Measurements from ENCODE around the gene PLXNA2. TPM values are rescaled to one million over a fixed set of nuclear protein-coding genes. Genes with fewer than 3 reads are reported as not detected.

Gene PLXNA2
- total RNA-seq, 2 experiments from 2014 or later, result 0.23 TPM; not detected in 1

DNA sequence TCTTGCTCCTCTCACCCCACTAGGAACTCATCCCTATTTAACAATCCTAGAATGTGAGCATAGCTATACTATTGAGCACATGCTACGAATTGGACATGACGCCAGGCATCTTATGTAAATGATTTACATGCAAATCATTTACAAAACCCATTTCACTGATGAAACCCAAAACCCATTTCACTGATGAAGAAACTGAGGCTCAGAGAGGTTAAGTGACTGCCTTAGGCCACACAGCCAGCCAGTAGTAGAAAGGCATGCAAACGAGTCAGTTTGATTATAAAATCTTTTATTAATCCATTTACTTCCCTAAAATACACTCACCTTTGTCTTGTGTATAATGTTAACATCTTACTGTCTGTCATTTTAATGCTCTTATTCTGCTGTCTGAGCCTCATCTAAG is 87.9 kb downstream of the PLXNA2 start:
- Histone ChIP-seq H3K4me1 (ENCODE audit: insufficient read depth, low read length, poor library complexity, severe bottlenecking) (no peaks in the 10 kb centered on the region), H3K9me3 (ENCODE audit: low read length) (no peaks in the 10 kb centered on the region), H3K27ac (ENCODE audit: low read depth, low read length, poor library complexity, severe bottlenecking) (no peak overlapping the region), H3K79me2 (ENCODE audit: insufficient read depth, low read depth, low read length) (no peaks in the 10 kb centered on the region), H4K20me1 (ENCODE audit: insufficient read depth, low read length) (no peaks in the 10 kb centered on the region), H3K9me2 (ENCODE audit: insufficient read depth, low read length) (no peaks in the 10 kb centered on the region), H3K36me3 (ENCODE audit: insufficient read depth, low read length) (no peaks in the 10 kb centered on the region), H3K4me3 (ENCODE audit: low read depth, low read length, poor library complexity, severe bottlenecking) (no peak overlapping the region), H2AFZ (ENCODE audit: low read length) (no peak overlapping the region), H3K4me2 (ENCODE audit: low read length) (no peak overlapping the region)
- intact Hi-C loops (cut with micrococcal nuclease; ENCODE audit: unreplicated experiment), result no loop called here
- TF ChIP-seq EZH2phosphoT487 (IDR thresholded peaks at IDR 0.05; ENCODE audit: borderline replicate concordance, low read depth, low read length), result no peak
- no peak for TF ChIP-seq CTCF (conservative IDR thresholded peaks at IDR 0.05; ENCODE audit: low read length)
- POLR2A ChIA-PET, result no interaction called here
- no peak for DNase-seq (ENCODE audit: low spot score)
- no TSS peak for BruUV-seq (replicated peaks)
- CTCF ChIA-PET (ENCODE audit: unreplicated experiment), result no interaction called here

- no peaks in the 10 kb centered on the region for H3K79me2 ChIP-seq (ENCODE audit: insufficient read depth, low read depth, low read length)
- H3K4me2 ChIP-seq (ENCODE audit: low read length), result no peak overlapping the region
- H4K20me1 ChIP-seq (ENCODE audit: insufficient read depth, low read length), result no peaks in the 10 kb centered on the region
- CTCF ChIA-PET (ENCODE audit: unreplicated experiment), result interaction anchor here (0.6 kb wide), 1 partner anchor 48 kb away, joined by 11 read pairs; no protein-coding TSS in a partner anchor
- H3K4me3 ChIP-seq (ENCODE audit: low read depth, low read length, poor library complexity, severe bottlenecking), result no peak overlapping the region
- no peak for TF ChIP-seq EZH2phosphoT487 (IDR thresholded peaks at IDR 0.05; ENCODE audit: borderline replicate concordance, low read depth, low read length)
- no peak for TF ChIP-seq CTCF (conservative IDR thresholded peaks at IDR 0.05; ENCODE audit: low read length)
- POLR2A ChIA-PET, result interaction anchor here (1.0 kb wide), 1 partner anchor 111 kb away, joined by 3 read pairs; no protein-coding TSS in a partner anchor
- H3K36me3 ChIP-seq (ENCODE audit: insufficient read depth, low read length), result no peaks in the 10 kb centered on the region
- H2AFZ ChIP-seq (ENCODE audit: low read length), result no peak overlapping the region
- H3K9me3 ChIP-seq (ENCODE audit: low read length), result no peaks in the 10 kb centered on the region
- BruUV-seq (replicated peaks), result no TSS peak
- no peak overlapping the region for H3K27ac ChIP-seq (ENCODE audit: low read depth, low read length, poor library complexity, severe bottlenecking)
- no peaks in the 10 kb centered on the region for H3K4me1 ChIP-seq (ENCODE audit: insufficient read depth, low read length, poor library complexity, severe bottlenecking)
- no peak for DNase-seq (ENCODE audit: low spot score)
- intact Hi-C loops (cut with micrococcal nuclease; ENCODE audit: unreplicated experiment), result no loop called here
- no peaks in the 10 kb centered on the region for H3K9me2 ChIP-seq (ENCODE audit: insufficient read depth, low read length)
Measured at GRCh38 chr1:208154679-208155642, 89.2 kb downstream of the PLXNA2 start.

- H3K9me2 ChIP-seq (ENCODE audit: insufficient read depth, low read length), result no peaks in the 10 kb centered on the region
- BruUV-seq (replicated peaks), result no TSS peak
- H3K4me1 ChIP-seq (ENCODE audit: insufficient read depth, low read length, poor library complexity, severe bottlenecking), result no peaks in the 10 kb centered on the region
- DNase-seq (ENCODE audit: low spot score), result no peak
- no peaks in the 10 kb centered on the region for H3K79me2 ChIP-seq (ENCODE audit: insufficient read depth, low read depth, low read length)
- H3K4me2 ChIP-seq (ENCODE audit: low read length), result no peak overlapping the region
- no peak overlapping the region for H3K27ac ChIP-seq (ENCODE audit: low read depth, low read length, poor library complexity, severe bottlenecking)
- ChIA-PET POLR2A (interaction anchor here (1.0 kb wide), 1 partner anchor 112 kb away, joined by 3 read pairs; no protein-coding TSS in a partner anchor), CTCF (ENCODE audit: unreplicated experiment) (no interaction called here)
- no peaks in the 10 kb centered on the region for H4K20me1 ChIP-seq (ENCODE audit: insufficient read depth, low read length)
- H3K4me3 ChIP-seq (ENCODE audit: low read depth, low read length, poor library complexity, severe bottlenecking), result no peak overlapping the region
- H3K36me3 ChIP-seq (ENCODE audit: insufficient read depth, low read length), result no peaks in the 10 kb centered on the region
- no peaks in the 10 kb centered on the region for H3K9me3 ChIP-seq (ENCODE audit: low read length)
- TF ChIP-seq CTCF (conservative IDR thresholded peaks at IDR 0.05; ENCODE audit: low read length), result no peak
- TF ChIP-seq EZH2phosphoT487 (IDR thresholded peaks at IDR 0.05; ENCODE audit: borderline replicate concordance, low read depth, low read length), result no peak
- intact Hi-C loops (cut with micrococcal nuclease; ENCODE audit: unreplicated experiment), result no loop called here
- H2AFZ ChIP-seq (ENCODE audit: low read length), result no peak overlapping the region
Measured at GRCh38 chr1:208154040-208154439, 90.1 kb downstream of the PLXNA2 start.

Data from OCI-LY7 (cell line).